Adrenal gland (tissue), 12 donors: Measurements from ENCODE around the gene TLR6. TPM values are rescaled to one million over a fixed set of nuclear protein-coding genes. Genes with fewer than 3 reads are reported as not detected.
"Not testable (repeated sequence)": the region's sequence is repeated elsewhere in the genome, so short reads cannot be mapped to it uniquely, and the experiment has no call there.

Source experiments
- DNase-seq, 7 donors: peaks; one replicate each; pipeline ENCODE4 v3.0.0-alpha.2; 2019 to 2020
- H3K27ac ChIP-seq, 5 donors: fragments of 200-600 bp; sonication (generic) in 4 of 5; 1 replicate in 3 of 5; 2 replicates in 2 of 5; pipeline versions ENCODE4 v1.5.1 to v1.8.0; 2016 to 2020; ENCODE audit warnings: mild to moderate bottlenecking in 1 of 5
- H3K27me3 ChIP-seq: fragments of 200-600 bp; 2 replicates; pipeline ENCODE4 v1.8.0; 2021
- H3K36me3 ChIP-seq, 2 donors: fragments of 200-600 bp; replicated peaks in 1 of 2; 1 replicate in 1 of 2; 2 replicates in 1 of 2; pipeline versions ENCODE4 v1.5.1 to v1.8.0; 2018 to 2022
- H3K4me1 ChIP-seq, 2 donors: fragments of 200-600 bp; replicated peaks in 1 of 2; 1 replicate in 1 of 2; 2 replicates in 1 of 2; pipeline versions ENCODE4 v1.5.1 to v1.8.0; 2018 to 2021
- H3K4me3 ChIP-seq, 4 donors: fragments of 200-600 bp; sonication (generic) in 3 of 4; one replicate each; pipeline ENCODE4 v1.5.1; 2016 to 2018
- H3K9me3 ChIP-seq, 3 donors: fragments of 200-600 bp; sonication (generic) in 1 of 3; replicated peaks in 1 of 3; 1 replicate in 2 of 3; 2 replicates in 1 of 3; pipeline versions ENCODE4 v1.5.1 to v1.8.0; 2016 to 2021
- CTCF ChIP-seq, 6 experiments: fragments of 450-650 bp in 4 of 6; fragments of 200-600 bp in 2 of 6; sonication (generic) in 1 of 6; IDR thresholded peaks; 1 replicate in 5 of 6; 2 replicates in 1 of 6; pipeline versions ENCODE4 v1.5.1 to v1.8.0; 2016 to 2021; ENCODE audit warnings: antibody characterized with exemption in 6 of 6, mild to moderate bottlenecking in 2 of 6, moderate library complexity in 1 of 6
- POLR2A ChIP-seq, 2 donors: fragments of 450-650 bp; IDR thresholded peaks; one replicate each; pipeline ENCODE4 v1.6.1; 2017; ENCODE audit warnings: antibody characterized with exemption in 2 of 2, mild to moderate bottlenecking in 2 of 2, moderate library complexity in 1 of 2
- whole genome bisulfite sequencing, 4 donors: extraction: QIAGEN DNeasy Blood & Tissue Kit in 2 of 4; methylation state at CpG; one replicate each; pipeline versions ENCODE4 v1.1.5 to v1.1.7; 2013 to 2017; 5-methylcytosine and 5-hydroxymethylcytosine counted together
- intact Hi-C, 2 donors: fragments of 100-400 bp; cut with DNase I; formaldehyde crosslinking; loops; one replicate each; pipeline versions ENCODE4 v1.14.1 to v1.15.0; 2022 to 2023
- polyA plus RNA-seq, 3 donors: library from polyadenylated mRNA; stranded (reverse); fragments of 200-250 nt in 2 of 3; fragments of 350-450 nt in 1 of 3; fragmentation: Illumina TruSeq in 1 of 3; extraction: RNeasy Lipid Tissue Mini Kit (QIAGEN cat#74804) in 1 of 3; gene quantifications; one replicate each; pipeline ENCODE4 v1.2.3, GENCODE V29; 2013 to 2014
- total RNA-seq, 9 donors: library from RNA; depleted of rRNA in 4 of 9; stranded (reverse); fragments of >200 nt in 4 of 9; fragments of 120-200 nt in 1 of 9; fragmentation: NEBNext Ultra II Directional in 1 of 9; extraction: Animal tissue kit (Norgen Biotek cat#: 25700) in 1 of 9; gene quantifications; one replicate each; pipeline versions ENCODE4 v1.1.0 to v1.2.4, GENCODE V29; 2013 to 2023
- donor health status: healthy with polysubstance abuse.
- donor health status: Bipolar disorder and iron deficiency.
- donor health status: DM: yes; HTN: yes; CAD: no.
- donor health status: DM: no; HTN: no; CAD: no.
- donor health status: DM: no; HTN: no; CAD: no.
- donor health status: DM: yes; HTN: yes; CAD: no.

The TLR6 gene
- total and polyA plus RNA-seq, 12 donors, result 0.80 to 14.4 (median 5.4) TPM

DNA sequence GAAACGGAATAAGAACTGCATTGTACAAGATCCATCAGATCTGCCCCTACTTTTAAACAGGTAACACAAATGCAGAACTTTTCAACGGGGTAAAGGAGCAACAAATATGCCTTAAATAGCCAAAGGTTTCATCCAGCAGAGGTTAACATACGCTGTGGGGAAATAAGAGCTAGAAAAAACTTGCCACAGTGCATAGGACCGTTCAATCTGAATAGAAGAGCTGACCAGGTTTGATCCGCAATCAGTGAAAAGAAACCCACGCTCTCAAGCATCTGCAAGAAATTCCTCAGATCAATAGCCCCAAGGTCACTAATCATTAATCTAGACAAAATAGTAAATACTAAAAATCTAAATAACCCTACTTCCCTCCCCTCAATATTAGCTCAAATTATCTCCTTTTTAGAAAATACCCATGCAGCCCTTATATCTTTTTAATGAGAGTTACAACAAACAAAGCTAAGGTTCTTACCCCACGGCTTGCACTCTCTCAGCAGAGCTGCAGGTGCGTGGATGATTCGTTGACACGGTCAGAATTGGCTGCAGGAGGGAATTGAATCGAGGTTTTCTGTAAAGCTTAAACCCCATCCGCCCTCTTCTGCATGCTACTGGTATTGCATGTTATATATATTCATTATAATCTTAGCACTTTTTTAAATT, 74.0 kb downstream of the TLR6 start, which contains the start of gene TLR10:
TLR10 (minus strand) TSS at position 539 of the 657 bp plus-strand sequence. CDS start 7,400 bp downstream, outside the sequence.
- Histone ChIP-seq H3K4me1 (peaks cover 0 to 6% of the 10 kb centered on the region in 2 donors), H3K36me3 (no peaks in the 10 kb centered on the region), H3K4me3 (no peak within 1 kb of the TSS), H3K27ac (no peak within 1 kb of the TSS), H3K9me3 (no peaks in the 10 kb centered on the region), H3K27me3 (no peaks in the 10 kb centered on the region)
- DNase-seq, result peak in 6 of 7 donors; percentile 37 to 65 (median 54)
- intact Hi-C loops, result no loop called here
- WGBS, 4 donors, result 32 to 37% (median 36%) methylated on average over 12 of the region's 12 CpGs
- TF ChIP-seq CTCF (IDR thresholded peaks at IDR 0.05) (peak; percentile 58 to 83 (median 66)), POLR2A (IDR thresholded peaks at IDR 0.05) (no peak)

DNA sequence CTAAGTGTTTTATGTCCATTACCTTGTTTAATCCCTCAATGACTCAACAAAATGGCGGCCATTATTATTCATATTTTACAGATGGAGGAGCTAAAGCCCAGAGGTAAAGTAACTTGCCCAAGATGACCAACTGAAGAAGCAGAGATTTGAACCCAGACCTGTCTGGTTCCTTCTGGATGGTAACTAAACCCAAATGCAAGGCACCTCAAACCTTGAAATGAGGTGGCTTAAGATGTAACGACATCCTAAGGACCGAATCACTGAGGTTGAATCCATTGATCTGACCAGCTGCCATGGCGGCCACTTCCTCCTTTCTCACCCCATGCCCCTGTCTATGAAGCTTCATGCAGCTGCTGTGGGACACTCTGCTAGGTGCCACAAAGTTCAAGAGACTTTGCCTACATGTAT, 74.8 kb downstream of the TLR6 start:
- Histone ChIP-seq H3K4me1 (peaks cover 0 to 6% of the 10 kb centered on the region in 2 donors), H3K27me3 (no peaks in the 10 kb centered on the region), H3K27ac (no peak overlapping the region), H3K36me3 (no peaks in the 10 kb centered on the region), H3K4me3 (no peak overlapping the region), H3K9me3 (no peaks in the 10 kb centered on the region)
- intact Hi-C loops, result no loop called here
- DNase-seq, result no peak
- no peak for TF ChIP-seq CTCF (IDR thresholded peaks at IDR 0.05)
- TF ChIP-seq POLR2A (IDR thresholded peaks at IDR 0.05), result no peak
- WGBS, 4 donors, result 92 to 96% (median 93%) methylated on average over 4 of the region's 4 CpGs

DNA sequence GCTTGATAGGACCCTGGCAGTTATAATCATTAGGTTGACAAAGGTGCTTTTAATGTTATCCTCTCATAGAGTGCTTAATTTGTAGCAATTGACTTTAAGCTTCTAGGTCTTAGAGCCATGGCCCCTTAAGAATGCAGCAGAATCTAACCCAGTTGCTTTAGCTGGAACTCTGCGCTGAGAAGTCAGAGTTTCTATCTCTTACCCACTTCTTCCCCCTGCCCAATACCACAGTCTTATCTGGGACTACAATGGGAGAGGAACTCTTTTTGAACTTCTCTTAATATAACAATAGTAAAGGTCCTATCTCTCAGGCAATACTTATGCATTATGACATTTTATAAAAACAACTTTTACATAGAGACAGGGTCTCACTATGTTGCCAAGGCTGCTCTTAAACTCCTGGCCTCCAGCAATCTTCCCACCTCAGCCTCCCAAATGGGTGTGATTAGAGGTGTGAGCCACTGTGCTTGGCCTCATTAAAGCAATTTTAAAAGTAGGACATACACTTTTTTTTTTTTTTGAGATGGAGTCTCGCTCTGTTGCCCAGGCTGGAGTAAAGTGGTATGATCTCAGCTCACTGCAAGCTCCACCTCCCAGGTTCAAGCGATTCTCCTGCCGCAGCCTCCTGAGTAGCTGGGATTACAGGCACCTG, 75.7 kb downstream of the TLR6 start:
- 88 to 97% (median 92%) methylated on average over 4 of the region's 4 CpGs for WGBS, 4 donors
- no peaks in the 10 kb centered on the region for H3K36me3 ChIP-seq
- no peak overlapping the region for H3K4me3 ChIP-seq
- H3K4me1 ChIP-seq, result peaks cover 0 to 6% of the 10 kb centered on the region in 2 donors
- no peak for DNase-seq
- no peak overlapping the region for H3K27ac ChIP-seq
- H3K27me3 ChIP-seq, result no peaks in the 10 kb centered on the region
- no peaks in the 10 kb centered on the region for H3K9me3 ChIP-seq
- no peak for TF ChIP-seq CTCF (IDR thresholded peaks at IDR 0.05)
- no peak for TF ChIP-seq POLR2A (IDR thresholded peaks at IDR 0.05)
- intact Hi-C loops, result no loop called here

DNA sequence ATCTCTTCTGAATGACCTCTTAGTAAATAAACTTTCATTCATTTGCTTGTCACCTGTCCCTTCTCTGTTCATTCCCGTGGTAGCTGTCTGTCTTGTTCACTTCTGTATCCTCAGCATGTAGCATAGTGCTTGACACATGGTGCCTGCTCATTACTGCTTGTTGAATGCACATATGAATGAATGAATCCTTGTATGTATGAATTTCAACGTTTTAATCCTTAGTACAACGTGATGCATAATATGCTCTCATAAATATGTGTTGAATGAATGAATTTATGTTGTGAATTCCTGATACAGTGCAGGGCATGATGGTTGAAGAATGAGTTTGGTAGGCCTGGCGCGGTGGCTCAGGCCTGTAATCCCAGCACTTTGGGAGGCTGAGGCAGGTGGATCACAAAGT, 76.8 kb downstream of the TLR6 start:
- intact Hi-C loops, result no loop called here
- Histone ChIP-seq H3K27ac (no peak overlapping the region), H3K36me3 (no peaks in the 10 kb centered on the region), H3K27me3 (no peaks in the 10 kb centered on the region), H3K4me1 (peaks cover 0 to 6% of the 10 kb centered on the region in 2 donors), H3K9me3 (no peaks in the 10 kb centered on the region), H3K4me3 (no peak overlapping the region)
- TF ChIP-seq POLR2A (IDR thresholded peaks at IDR 0.05), result no peak
- TF ChIP-seq CTCF (IDR thresholded peaks at IDR 0.05), result no peak
- 79 to 83% (median 82%) methylated on average over 5 of the region's 5 CpGs for WGBS, 4 donors
- DNase-seq, result no peak

- H3K4me1 ChIP-seq, DNase-seq, intact Hi-C loops, H3K4me3 ChIP-seq, H3K27me3 ChIP-seq, H3K9me3 ChIP-seq, H3K36me3 ChIP-seq, H3K27ac ChIP-seq: not testable (repeated sequence)
- 69 to 76% (median 75%) methylated on average over 2 of the region's 2 CpGs for WGBS, 4 donors
Observed at GRCh38 chr4:38777925-38778324, 78.7 kb downstream of the TLR6 start.
